Lung (tissue), 12 donors: ENCODE results near the gene NAV2. TPM values are rescaled to one million over a fixed set of nuclear protein-coding genes. Genes with fewer than 3 reads are reported as not detected.

ENCODE experiments used
- ATAC-seq: fragments of 200-7000 bp; cut with Tn5 transposase; one replicate; pipeline ENCODE4 v1.9.1; 2020; ENCODE audit warnings: moderate number of reproducible peaks; ENCODE audit not compliant: insufficient read depth, low FRiP score
- DNase-seq, 3 donors: peaks; one replicate each; pipeline ENCODE4 v3.0.0-alpha.2; 2013 to 2017
- H3K27ac ChIP-seq, 2 donors: one replicate each; pipeline ENCODE4 v1.5.1; 2013; ENCODE audit warnings: mild to moderate bottlenecking in 2 of 2, moderate library complexity in 2 of 2, control low read depth in 1 of 2, inconsistent platforms in 1 of 2, low read depth in 1 of 2, low read length in 1 of 2
- H3K27me3 ChIP-seq, 3 donors: one replicate each; pipeline ENCODE4 v1.5.1; 2013; ENCODE audit warnings: low read length in 2 of 3; ENCODE audit not compliant: control insufficient read depth in 3 of 3, insufficient read depth in 3 of 3
- H3K36me3 ChIP-seq, 4 donors: one replicate each; pipeline ENCODE4 v1.5.1; 2013; ENCODE audit warnings: low read length in 4 of 4, mild to moderate bottlenecking in 1 of 4, moderate library complexity in 1 of 4; ENCODE audit not compliant: control insufficient read depth in 4 of 4, insufficient read depth in 4 of 4
- H3K4me1 ChIP-seq, 5 donors: one replicate each; pipeline ENCODE4 v1.5.1; 2013; ENCODE audit warnings: low read length in 5 of 5, mild to moderate bottlenecking in 2 of 5, moderate library complexity in 1 of 5; ENCODE audit not compliant: control insufficient read depth in 5 of 5, insufficient read depth in 5 of 5
- H3K4me3 ChIP-seq: one replicate; pipeline ENCODE4 v1.5.1; 2013; ENCODE audit warnings: mild to moderate bottlenecking, control low read depth, moderate library complexity
- H3K9ac ChIP-seq, 2 donors: one replicate each; pipeline ENCODE4 v1.5.1; 2013; ENCODE audit warnings: low read length in 2 of 2, control low read depth in 1 of 2; ENCODE audit not compliant: insufficient read depth in 1 of 2
- H3K9me3 ChIP-seq, 4 donors: one replicate each; pipeline ENCODE4 v1.5.1; 2013; ENCODE audit warnings: low read length in 3 of 4, mild to moderate bottlenecking in 1 of 4, moderate library complexity in 1 of 4; ENCODE audit not compliant: control insufficient read depth in 4 of 4, insufficient read depth in 3 of 4
- WGBS, 2 donors: extraction: QIAGEN DNeasy Blood & Tissue Kit; methylation state at CpG; one replicate each; pipeline ENCODE4 v1.1.7; 2013; 5-methylcytosine and 5-hydroxymethylcytosine counted together
- polyA plus RNA-seq, 2 donors: library from polyadenylated mRNA; stranded (reverse); fragments of 200-250 nt; gene quantifications; one replicate each; pipeline ENCODE4 v1.2.1, GENCODE V29; 2013
- total RNA-seq, 2 donors: library from RNA; depleted of rRNA in 1 of 2; stranded (reverse); fragments of >200 nt in 1 of 2; gene quantifications; one replicate each; pipeline ENCODE4 v1.2.1, GENCODE V29; 2014 to 2021
- TF ChIP-seq, protein P1 (sequence below): IDR thresholded peaks from 2 replicates; pipeline ENCODE4 v1.5.1; 2012; ENCODE audit warnings: mild to moderate bottlenecking; ENCODE audit errors: control extremely low read depth, extremely low read depth
- donor health status: control.
- donor health status: control.
- donor health status: Bipolar disorder and iron deficiency.
- donor health status: healthy.
- donor health status: DM: yes; HTN: yes; CAD: no.

The NAV2 gene
- total and polyA plus RNA-seq, 4 donors: 6.8 to 47.9 (median 20.2) TPM

DNA sequence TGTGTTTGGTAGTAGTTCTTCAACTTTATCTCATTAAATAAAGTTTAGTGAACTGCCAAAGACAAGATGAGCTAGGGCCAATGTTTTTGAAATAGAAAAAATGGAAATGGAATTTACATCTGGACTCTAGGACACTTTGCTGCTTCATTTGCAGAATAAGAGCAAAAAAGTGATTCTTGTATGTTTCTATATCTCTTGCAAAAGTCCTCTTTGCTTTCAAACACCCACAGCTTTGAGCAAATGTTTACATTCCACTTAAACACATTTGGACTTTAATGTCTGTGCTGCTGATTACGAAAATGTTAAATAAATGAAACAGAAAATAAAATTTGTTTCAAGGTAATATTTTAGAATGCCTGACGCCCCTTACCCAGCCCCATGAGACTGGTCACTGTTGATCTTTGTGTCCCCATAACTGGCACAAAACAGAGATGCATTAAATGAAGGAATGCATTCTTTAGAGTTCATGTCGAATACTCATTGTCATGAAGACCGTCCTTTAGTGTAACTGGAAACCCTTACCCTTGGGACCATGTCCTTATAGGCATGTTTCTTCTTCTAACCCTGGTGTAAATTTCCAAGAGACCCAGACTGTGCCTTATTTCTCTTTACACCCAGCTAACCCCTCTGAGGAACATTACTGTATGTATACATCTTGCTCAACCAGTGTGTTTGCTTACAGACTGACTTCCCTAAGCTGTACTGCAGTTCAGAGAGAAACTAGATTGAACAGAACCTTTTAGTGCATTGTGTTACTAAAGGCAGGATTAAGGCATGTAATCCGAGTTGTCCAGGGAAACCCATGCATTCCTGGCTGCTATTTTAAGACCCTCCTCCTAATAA is 199.7 kb downstream of the NAV2 start:
- no peak overlapping the region for H3K27ac ChIP-seq
- H3K36me3 ChIP-seq: peaks cover 0 to 12% (median 1%) of the 10 kb centered on the region in 4 donors
- TF ChIP-seq, protein P1, sequence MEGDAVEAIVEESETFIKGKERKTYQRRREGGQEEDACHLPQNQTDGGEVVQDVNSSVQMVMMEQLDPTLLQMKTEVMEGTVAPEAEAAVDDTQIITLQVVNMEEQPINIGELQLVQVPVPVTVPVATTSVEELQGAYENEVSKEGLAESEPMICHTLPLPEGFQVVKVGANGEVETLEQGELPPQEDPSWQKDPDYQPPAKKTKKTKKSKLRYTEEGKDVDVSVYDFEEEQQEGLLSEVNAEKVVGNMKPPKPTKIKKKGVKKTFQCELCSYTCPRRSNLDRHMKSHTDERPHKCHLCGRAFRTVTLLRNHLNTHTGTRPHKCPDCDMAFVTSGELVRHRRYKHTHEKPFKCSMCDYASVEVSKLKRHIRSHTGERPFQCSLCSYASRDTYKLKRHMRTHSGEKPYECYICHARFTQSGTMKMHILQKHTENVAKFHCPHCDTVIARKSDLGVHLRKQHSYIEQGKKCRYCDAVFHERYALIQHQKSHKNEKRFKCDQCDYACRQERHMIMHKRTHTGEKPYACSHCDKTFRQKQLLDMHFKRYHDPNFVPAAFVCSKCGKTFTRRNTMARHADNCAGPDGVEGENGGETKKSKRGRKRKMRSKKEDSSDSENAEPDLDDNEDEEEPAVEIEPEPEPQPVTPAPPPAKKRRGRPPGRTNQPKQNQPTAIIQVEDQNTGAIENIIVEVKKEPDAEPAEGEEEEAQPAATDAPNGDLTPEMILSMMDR: no peak
- no peak overlapping the region for H3K9ac ChIP-seq
- peak in 2 of 3 donors; percentile 89 to 91 for DNase-seq
- peaks cover 2 to 60% (median 20%) of the 10 kb centered on the region in 5 donors for H3K4me1 ChIP-seq
- H3K4me3 ChIP-seq: no peak overlapping the region
- H3K27me3 ChIP-seq: no peaks in the 10 kb centered on the region
- no peaks in the 10 kb centered on the region for H3K9me3 ChIP-seq
- ATAC-seq: no peak
- WGBS, 2 donors: 55 to 72% methylated on average over 5 of the region's 5 CpGs

- H3K4me3 ChIP-seq: no peak overlapping the region
- H3K9ac ChIP-seq: no peak overlapping the region
- H3K27me3 ChIP-seq: no peaks in the 10 kb centered on the region
- ATAC-seq (no peak), DNase-seq (peak; percentile 67 to 88 (median 86))
- H3K9me3 ChIP-seq: no peaks in the 10 kb centered on the region
- no peak overlapping the region for H3K27ac ChIP-seq
- H3K36me3 ChIP-seq: peaks cover 0 to 12% (median 1%) of the 10 kb centered on the region in 4 donors
- TF ChIP-seq, protein P1: no peak
- H3K4me1 ChIP-seq: peaks cover 2 to 51% (median 20%) of the 10 kb centered on the region in 5 donors
- WGBS, 2 donors: 77 to 82% methylated on average over 10 of the region's 10 CpGs
Observed at GRCh38 chr11:19912958-19913892, 200.6 kb downstream of the NAV2 start.

DNA sequence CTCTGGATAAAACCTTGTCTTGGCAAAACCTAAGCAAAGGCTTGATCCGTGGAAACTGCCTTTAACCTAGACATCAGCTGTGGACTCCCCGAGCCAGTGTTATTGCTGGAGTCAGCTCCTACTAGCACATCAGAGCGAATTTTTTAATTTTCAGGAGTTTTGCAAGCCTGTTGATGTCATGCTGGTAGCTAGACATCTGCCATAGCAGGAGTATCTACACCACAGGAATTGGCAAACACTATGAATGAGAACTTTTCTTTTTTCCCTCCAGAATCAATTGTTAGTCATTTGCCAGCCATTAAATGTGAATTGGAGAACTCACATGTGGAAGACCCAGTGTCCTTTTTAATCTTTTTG is 201.2 kb downstream of the NAV2 start:
- Histone ChIP-seq H3K36me3 (peaks cover 0 to 12% (median 1%) of the 10 kb centered on the region in 4 donors), H3K4me3 (no peak overlapping the region), H3K4me1 (peaks cover 2 to 47% (median 23%) of the 10 kb centered on the region in 5 donors), H3K9me3 (no peaks in the 10 kb centered on the region), H3K27ac (no peak overlapping the region), H3K27me3 (no peaks in the 10 kb centered on the region), H3K9ac (no peak overlapping the region)
- no peak for DNase-seq
- no peak for ATAC-seq
- 85 to 86% methylated on average over 3 of the region's 3 CpGs for WGBS, 2 donors
- TF ChIP-seq, protein P1: no peak
